RWPE2 (cell line): ENCODE results near the gene UBASH3B.

ENCODE experiments used
- ATAC-seq: fragments of 200-7000 bp; cut with Tn5 transposase; 3 replicates; pipeline ENCODE4 v1.9.1; 2021; ENCODE audit warnings: low read depth
- DNase-seq: peaks from one replicate; pipeline ENCODE4 v3.0.0-alpha.2; 2020; ENCODE audit warnings: low spot score
- H3K27ac ChIP-seq: fragments of 450-650 bp; 2 replicates; pipeline ENCODE4 v1.5.1; 2017; ENCODE audit warnings: mild to moderate bottlenecking; ENCODE audit not compliant: poor library complexity, severe bottlenecking
- H3K27me3 ChIP-seq: fragments of 250-450 bp; sonication (Bioruptor Pico); 2 replicates; pipeline ENCODE4 v1.5.1; 2021; ENCODE audit warnings: mild to moderate bottlenecking, moderate library complexity; ENCODE audit not compliant: insufficient read depth, poor library complexity, severe bottlenecking
- H3K36me3 ChIP-seq: fragments of 250-450 bp; sonication (Bioruptor Pico); 2 replicates; pipeline ENCODE4 v1.5.1; 2020; ENCODE audit warnings: low read depth, mild to moderate bottlenecking, moderate library complexity
- H3K4me1 ChIP-seq: fragments of 250-450 bp; sonication (Bioruptor Pico); 2 replicates; pipeline ENCODE4 v1.5.1; 2021; ENCODE audit warnings: mild to moderate bottlenecking, moderate library complexity; ENCODE audit not compliant: insufficient read depth, poor library complexity, severe bottlenecking
- H3K4me3 ChIP-seq: fragments of 250-450 bp; sonication (Bioruptor Pico); 2 replicates; pipeline ENCODE4 v1.5.1; 2021; ENCODE audit warnings: mild to moderate bottlenecking, moderate library complexity; ENCODE audit not compliant: severe bottlenecking
- H3K9me3 ChIP-seq: fragments of 250-450 bp; sonication (Bioruptor Pico); 2 replicates; pipeline ENCODE4 v1.5.1; 2021; ENCODE audit warnings: mild to moderate bottlenecking, moderate library complexity; ENCODE audit not compliant: severe bottlenecking
- TF ChIP-seq, protein P1 (sequence below): fragments of 450-650 bp; IDR thresholded peaks from one replicate; pipeline ENCODE4 v1.5.1; 2017; ENCODE audit warnings: mild to moderate bottlenecking, moderate library complexity; ENCODE audit not compliant: poor library complexity, severe bottlenecking

Gene UBASH3B

DNA sequence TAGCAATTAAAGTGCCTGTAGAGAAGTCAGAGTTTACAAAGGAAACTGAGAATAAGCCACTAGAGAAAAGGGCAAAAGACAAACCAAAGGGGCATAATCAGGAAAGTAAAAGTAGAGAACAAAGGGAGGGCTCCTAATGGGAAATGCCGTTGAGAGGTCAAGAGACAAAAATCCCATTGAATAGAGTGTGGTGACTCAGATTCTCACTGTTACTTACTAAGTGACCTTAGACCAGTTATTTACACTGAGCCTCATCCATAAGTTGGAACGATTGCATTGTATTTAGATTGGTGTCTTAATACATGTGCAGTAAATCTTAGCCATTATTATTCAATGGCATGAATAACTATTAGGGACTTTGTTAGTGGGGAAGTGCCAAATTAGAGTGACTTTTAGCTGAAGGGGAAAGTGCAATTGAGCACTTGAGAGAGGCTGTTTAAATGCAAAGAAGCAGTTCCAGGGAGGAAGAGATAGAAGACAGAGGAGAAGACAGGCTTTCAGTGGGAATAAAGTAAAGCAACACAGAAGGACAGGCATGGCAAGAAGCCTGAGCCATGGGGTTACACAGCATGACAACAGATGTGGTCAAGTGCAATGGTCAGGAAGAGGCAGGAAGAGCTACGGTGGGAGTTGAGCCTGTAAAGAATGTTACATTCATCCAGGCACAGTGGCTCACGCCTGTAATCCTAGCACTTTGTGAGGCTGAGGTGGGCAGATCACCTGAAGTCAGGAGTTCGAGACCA lies 82.6 kb downstream of the UBASH3B start:
- H3K9me3 ChIP-seq: no peaks in the 10 kb centered on the region
- H3K4me3 ChIP-seq: no peak overlapping the region
- no peaks in the 10 kb centered on the region for H3K36me3 ChIP-seq
- H3K4me1 ChIP-seq: no peaks in the 10 kb centered on the region
- ATAC-seq: no peak
- H3K27ac ChIP-seq: no peak overlapping the region
- H3K27me3 ChIP-seq: no peaks in the 10 kb centered on the region
- TF ChIP-seq, protein P1, sequence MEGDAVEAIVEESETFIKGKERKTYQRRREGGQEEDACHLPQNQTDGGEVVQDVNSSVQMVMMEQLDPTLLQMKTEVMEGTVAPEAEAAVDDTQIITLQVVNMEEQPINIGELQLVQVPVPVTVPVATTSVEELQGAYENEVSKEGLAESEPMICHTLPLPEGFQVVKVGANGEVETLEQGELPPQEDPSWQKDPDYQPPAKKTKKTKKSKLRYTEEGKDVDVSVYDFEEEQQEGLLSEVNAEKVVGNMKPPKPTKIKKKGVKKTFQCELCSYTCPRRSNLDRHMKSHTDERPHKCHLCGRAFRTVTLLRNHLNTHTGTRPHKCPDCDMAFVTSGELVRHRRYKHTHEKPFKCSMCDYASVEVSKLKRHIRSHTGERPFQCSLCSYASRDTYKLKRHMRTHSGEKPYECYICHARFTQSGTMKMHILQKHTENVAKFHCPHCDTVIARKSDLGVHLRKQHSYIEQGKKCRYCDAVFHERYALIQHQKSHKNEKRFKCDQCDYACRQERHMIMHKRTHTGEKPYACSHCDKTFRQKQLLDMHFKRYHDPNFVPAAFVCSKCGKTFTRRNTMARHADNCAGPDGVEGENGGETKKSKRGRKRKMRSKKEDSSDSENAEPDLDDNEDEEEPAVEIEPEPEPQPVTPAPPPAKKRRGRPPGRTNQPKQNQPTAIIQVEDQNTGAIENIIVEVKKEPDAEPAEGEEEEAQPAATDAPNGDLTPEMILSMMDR: no peak
- no peak for DNase-seq

DNA sequence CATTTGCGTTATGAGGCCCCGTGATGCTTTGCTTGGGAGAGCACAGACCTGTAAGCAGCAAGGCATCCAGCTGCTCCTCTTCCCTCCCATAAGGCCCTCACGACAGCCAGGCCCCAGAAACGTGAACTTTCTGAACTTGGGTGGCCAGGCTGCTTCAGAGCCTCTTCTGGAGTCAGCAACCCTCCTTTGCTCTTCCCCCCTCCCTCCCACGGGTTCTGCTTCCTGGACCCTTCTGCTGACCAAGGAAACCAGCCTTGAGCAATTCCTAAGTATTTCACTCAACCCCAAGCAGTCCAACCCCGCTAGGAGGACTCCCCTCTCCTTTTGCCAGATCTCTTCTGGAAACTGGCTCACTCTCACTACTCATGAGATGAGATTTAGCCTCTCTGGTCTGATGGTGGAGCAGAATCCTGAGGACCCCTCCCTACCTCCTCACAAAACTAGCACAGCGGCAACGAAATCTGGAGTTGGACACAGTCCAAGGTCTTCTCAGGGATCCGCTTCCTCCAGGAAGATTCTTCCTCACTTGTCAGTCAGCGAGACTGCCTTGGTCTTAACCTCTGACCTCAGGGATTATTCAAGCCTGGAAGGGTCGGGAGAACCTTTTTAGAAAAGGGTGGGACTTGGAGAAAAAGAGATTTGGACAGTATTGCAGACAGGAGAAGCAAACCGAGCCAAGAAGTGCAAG lies 86.2 kb downstream of the UBASH3B start:
- no peaks in the 10 kb centered on the region for H3K4me1 ChIP-seq
- TF ChIP-seq, protein P1: no peak
- no peak overlapping the region for H3K27ac ChIP-seq
- DNase-seq (no peak), ATAC-seq (no peak)
- H3K4me3 ChIP-seq: no peak overlapping the region
- no peaks in the 10 kb centered on the region for H3K36me3 ChIP-seq
- no peaks in the 10 kb centered on the region for H3K9me3 ChIP-seq
- H3K27me3 ChIP-seq: no peaks in the 10 kb centered on the region

DNA sequence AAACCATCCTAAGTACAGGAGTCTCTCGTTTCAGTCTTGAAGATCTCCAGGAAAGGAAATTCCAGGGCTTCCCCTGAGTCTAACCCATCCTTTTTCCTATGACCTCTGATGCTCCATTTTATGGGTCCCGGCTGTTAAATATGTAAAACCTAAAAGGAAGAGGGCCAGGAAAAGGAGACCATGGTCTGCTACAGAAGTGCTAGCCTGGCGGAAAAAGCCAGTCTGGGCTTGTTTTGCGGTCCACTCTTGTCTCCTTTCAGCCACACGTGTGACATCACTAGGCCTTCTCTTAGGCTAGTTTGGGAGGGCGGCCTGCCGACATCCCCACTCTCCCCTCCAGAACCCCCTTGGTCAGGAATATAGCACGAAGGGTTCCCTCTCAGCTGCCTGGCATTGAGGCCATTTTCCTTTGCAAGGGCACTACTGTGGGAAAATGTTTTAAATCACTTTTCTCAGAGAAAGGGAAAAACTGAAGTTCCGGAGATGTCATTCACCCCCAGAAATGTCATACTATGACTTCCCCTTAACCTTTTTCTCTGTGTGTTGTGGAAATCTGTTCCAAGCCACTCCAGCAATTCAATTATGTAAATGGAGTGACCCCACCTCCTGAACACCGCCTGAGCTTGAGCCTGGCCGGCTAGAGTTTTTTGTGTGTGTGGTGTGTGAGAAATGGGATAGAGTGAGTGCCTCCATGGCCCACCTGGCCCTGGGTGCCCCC lies 86.9 kb downstream of the UBASH3B start:
- TF ChIP-seq, protein P1: no peak
- ATAC-seq (no peak), DNase-seq (no peak)
- H3K36me3 ChIP-seq: no peaks in the 10 kb centered on the region
- no peaks in the 10 kb centered on the region for H3K9me3 ChIP-seq
- no peak overlapping the region for H3K4me3 ChIP-seq
- H3K27me3 ChIP-seq: no peaks in the 10 kb centered on the region
- no peak overlapping the region for H3K27ac ChIP-seq
- no peaks in the 10 kb centered on the region for H3K4me1 ChIP-seq

DNA sequence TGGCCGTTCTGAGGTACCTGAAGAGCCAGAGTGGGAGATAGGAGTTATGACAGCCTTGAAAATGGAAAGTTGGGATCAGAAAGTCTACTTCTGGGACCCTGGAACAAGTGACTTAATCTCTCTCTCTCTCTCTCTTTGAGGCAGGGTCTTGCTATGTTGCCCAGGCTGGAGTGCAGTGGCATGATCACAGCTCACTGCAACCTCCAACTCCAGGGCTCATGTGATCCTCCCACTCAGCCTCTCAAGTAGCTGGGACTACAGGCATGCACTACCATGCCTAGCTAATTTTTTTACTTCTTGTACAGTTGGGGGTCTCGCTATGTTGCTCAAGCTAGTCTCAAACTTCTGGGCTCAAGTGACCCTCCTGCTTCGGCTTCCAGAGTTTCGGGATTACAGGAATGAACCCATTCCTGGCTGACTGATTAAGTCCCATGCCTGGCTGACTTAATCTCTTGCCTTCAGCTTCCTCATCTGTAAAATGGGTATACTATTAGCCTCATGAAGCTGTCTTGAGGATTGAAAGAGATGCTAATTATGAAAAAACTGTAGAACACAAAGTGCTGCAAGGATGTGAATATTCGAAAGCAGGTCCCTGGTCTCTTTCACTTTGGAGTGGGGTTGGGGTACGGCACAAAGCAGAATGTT lies 87.7 kb downstream of the UBASH3B start:
- TF ChIP-seq, protein P1: no peak
- H3K4me1 ChIP-seq: no peaks in the 10 kb centered on the region
- no peak overlapping the region for H3K4me3 ChIP-seq
- no peak for DNase-seq
- H3K36me3 ChIP-seq: no peaks in the 10 kb centered on the region
- no peaks in the 10 kb centered on the region for H3K27me3 ChIP-seq
- H3K27ac ChIP-seq: no peak overlapping the region
- ATAC-seq: no peak
- no peaks in the 10 kb centered on the region for H3K9me3 ChIP-seq
